Loucy (cell line): ENCODE data around the gene SUPT3H.
"Not testable (repeated sequence)": the region's sequence is repeated elsewhere in the genome, so short reads cannot be mapped to it uniquely, and the experiment has no call there.

Source experiments
- H2AFZ ChIP-seq: fragments of 200-600 bp; sonication (generic); 2 replicates; pipeline ENCODE4 v1.6.0; 2016; ENCODE audit warnings: antibody characterized with exemption, mild to moderate bottlenecking, low read length, moderate library complexity
- H3F3A ChIP-seq: fragments of 200-600 bp; 2 replicates; pipeline ENCODE4 v1.6.0; 2016; ENCODE audit warnings: antibody characterized with exemption, low read depth, mild to moderate bottlenecking
- H3K27me3 ChIP-seq: fragments of 200-600 bp; sonication (generic); 2 replicates; pipeline ENCODE4 v1.6.1; 2014; ENCODE audit warnings: low read length, mild to moderate bottlenecking; ENCODE audit not compliant: insufficient read depth, poor library complexity, severe bottlenecking
- H3K36me3 ChIP-seq: fragments of 200-600 bp; sonication (generic); 2 replicates; pipeline ENCODE4 v1.6.1; 2016; ENCODE audit warnings: low read length; ENCODE audit not compliant: insufficient read depth
- H3K4me1 ChIP-seq: fragments of 200-600 bp; sonication (generic); 2 replicates; pipeline ENCODE4 v1.5.1; 2014; ENCODE audit warnings: low read length, mild to moderate bottlenecking; ENCODE audit not compliant: insufficient read depth, poor library complexity, severe bottlenecking
- H3K4me2 ChIP-seq: fragments of 200-600 bp; sonication (generic); 2 replicates; pipeline ENCODE4 v1.6.0; 2014; ENCODE audit warnings: antibody characterized with exemption, low read length, low read depth, mild to moderate bottlenecking; ENCODE audit not compliant: poor library complexity, severe bottlenecking
- H3K4me3 ChIP-seq: fragments of 200-600 bp; sonication (generic); 2 replicates; pipeline ENCODE4 v1.5.1; 2014; ENCODE audit warnings: low read length, mild to moderate bottlenecking, mixed read lengths; ENCODE audit not compliant: poor library complexity, severe bottlenecking
- H3K79me2 ChIP-seq: fragments of 200-600 bp; sonication (generic); 2 replicates; pipeline ENCODE4 v1.6.1; 2014; ENCODE audit warnings: low read length; ENCODE audit not compliant: insufficient read depth
- H3K9ac ChIP-seq: fragments of 200-600 bp; sonication (generic); 2 replicates; pipeline ENCODE4 v1.6.0; 2014; ENCODE audit warnings: mild to moderate bottlenecking, low read depth, low read length, moderate library complexity; ENCODE audit not compliant: poor library complexity, severe bottlenecking
- H3K9me2 ChIP-seq: fragments of 200-600 bp; sonication (generic); replicated peaks from 2 replicates; pipeline ENCODE4 v1.6.1; 2016; ENCODE audit warnings: low read depth, low read length, mixed read lengths
- H3K9me3 ChIP-seq: fragments of 200-600 bp; sonication (generic); 2 replicates; pipeline ENCODE4 v1.6.1; 2014; ENCODE audit warnings: mild to moderate bottlenecking, antibody characterized with exemption, low read length, low read depth; ENCODE audit not compliant: insufficient read depth
- H4K20me1 ChIP-seq: fragments of 200-600 bp; sonication (generic); 2 replicates; pipeline ENCODE4 v1.6.0; 2014; ENCODE audit warnings: antibody characterized with exemption, low read length, mild to moderate bottlenecking; ENCODE audit not compliant: insufficient read depth, poor library complexity, severe bottlenecking
- EZH2phosphoT487 ChIP-seq: fragments of 200-600 bp; IDR thresholded peaks from 2 replicates; pipeline ENCODE4 v1.6.1; 2018; ENCODE audit warnings: antibody characterized with exemption, mild to moderate bottlenecking, moderate library complexity, borderline replicate concordance
- TF ChIP-seq, protein P1 (sequence below): fragments of 200-600 bp; sonication (generic); conservative IDR thresholded peaks from 2 replicates; pipeline ENCODE4 v1.5.1; 2014; ENCODE audit warnings: mild to moderate bottlenecking, antibody characterized with exemption, low read length

SUPT3H gene

DNA sequence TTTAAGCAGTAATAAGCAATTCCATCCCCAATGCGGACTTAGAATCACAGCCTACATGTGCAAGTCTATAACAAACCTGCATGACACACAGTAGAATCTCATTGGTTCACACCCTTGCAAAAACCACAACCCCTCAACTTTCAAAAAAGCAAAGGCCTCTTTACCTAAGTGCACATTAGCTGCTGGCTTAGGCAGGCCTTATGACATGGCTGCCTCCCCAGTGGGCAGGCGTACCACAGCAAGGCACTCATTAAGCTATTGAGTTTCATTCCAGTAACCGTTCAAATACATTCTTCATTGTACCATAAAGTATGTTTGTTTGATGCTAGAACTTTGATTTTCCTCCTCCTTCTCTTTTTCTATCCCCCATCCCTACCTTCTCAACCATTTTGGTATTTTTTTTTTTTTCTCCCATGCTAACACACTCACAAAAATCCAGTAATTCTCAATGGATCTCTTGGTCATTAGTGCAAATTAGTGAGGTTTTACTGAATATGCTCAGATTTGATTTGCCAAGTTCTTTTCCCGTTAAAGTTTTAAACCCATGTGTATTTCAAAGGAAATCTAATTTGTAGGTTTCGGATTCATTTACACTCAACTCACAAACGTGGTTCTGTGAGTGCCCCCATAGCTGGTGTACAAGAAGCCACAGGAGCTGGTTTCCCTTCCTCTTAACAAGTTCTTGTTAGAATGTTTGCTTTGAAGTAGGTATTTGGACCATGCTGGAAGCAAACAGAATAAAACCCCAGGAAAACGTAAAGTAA is 510.0 kb downstream of the SUPT3H start:
- TF ChIP-seq, protein P1, sequence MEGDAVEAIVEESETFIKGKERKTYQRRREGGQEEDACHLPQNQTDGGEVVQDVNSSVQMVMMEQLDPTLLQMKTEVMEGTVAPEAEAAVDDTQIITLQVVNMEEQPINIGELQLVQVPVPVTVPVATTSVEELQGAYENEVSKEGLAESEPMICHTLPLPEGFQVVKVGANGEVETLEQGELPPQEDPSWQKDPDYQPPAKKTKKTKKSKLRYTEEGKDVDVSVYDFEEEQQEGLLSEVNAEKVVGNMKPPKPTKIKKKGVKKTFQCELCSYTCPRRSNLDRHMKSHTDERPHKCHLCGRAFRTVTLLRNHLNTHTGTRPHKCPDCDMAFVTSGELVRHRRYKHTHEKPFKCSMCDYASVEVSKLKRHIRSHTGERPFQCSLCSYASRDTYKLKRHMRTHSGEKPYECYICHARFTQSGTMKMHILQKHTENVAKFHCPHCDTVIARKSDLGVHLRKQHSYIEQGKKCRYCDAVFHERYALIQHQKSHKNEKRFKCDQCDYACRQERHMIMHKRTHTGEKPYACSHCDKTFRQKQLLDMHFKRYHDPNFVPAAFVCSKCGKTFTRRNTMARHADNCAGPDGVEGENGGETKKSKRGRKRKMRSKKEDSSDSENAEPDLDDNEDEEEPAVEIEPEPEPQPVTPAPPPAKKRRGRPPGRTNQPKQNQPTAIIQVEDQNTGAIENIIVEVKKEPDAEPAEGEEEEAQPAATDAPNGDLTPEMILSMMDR: no peak
- no peak for TF ChIP-seq EZH2phosphoT487
- Histone ChIP-seq H3K4me3 (no peak overlapping the region), H3K9ac (no peak overlapping the region), H4K20me1 (no peaks in the 10 kb centered on the region), H3K4me2 (no peak overlapping the region), H3K9me3 (no peaks in the 10 kb centered on the region), H3K79me2 (no peaks in the 10 kb centered on the region), H3F3A (no peaks in the 10 kb centered on the region), H3K9me2 (no peaks in the 10 kb centered on the region), H3K36me3 (no peaks in the 10 kb centered on the region), H3K27me3 (no peaks in the 10 kb centered on the region), H3K4me1 (no peaks in the 10 kb centered on the region), H2AFZ (no peak overlapping the region)

DNA sequence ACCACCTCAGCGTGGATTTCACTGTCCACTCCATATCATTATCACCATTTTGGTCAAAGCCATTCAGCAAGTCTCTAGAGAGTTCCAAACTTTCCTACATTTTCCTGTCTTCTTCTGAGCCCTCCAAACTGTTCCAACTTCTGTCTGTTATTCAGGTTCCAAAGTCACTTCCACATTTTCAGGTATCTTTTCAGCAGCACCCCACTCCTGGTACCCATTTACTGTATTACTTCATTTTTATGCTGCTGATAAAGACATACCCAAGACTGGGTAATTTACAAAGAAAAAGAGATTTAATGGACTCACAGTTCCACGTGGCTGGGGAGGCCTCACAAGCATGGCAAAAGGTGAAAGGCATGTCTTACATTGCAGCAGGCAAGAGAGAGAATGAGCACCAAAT is 512.5 kb downstream of the SUPT3H start:
- not testable (repeated sequence) for H3K4me1 ChIP-seq, H3K9me3 ChIP-seq, H3K9ac ChIP-seq, H3K4me2 ChIP-seq, H3K79me2 ChIP-seq, H4K20me1 ChIP-seq, H3K27me3 ChIP-seq, H3F3A ChIP-seq, H3K9me2 ChIP-seq, H3K4me3 ChIP-seq, H2AFZ ChIP-seq, H3K36me3 ChIP-seq

DNA sequence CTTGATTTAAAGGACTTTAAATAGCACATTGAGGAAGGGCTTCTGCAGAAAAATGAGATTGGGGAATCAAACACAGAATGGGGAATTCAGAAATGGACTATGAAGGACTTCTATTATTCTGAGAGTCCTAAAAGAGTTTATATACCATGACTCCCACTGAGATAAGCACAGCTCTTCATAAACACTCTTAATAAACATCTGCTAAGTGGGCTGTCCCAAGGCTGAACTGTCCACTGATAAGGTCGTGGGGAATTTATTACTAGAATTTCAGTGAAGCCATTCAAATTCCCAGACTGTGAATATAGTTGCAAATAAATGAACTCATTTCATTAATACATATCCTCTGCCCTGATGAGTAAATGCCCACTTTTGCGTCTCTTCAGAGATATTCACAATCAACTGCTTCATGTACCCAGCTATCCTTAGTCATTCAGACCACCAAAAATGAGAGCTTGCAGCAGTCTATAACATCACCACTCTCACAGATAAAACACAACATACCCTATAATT is 517.8 kb downstream of the SUPT3H start:
- Histone ChIP-seq H3K4me2 (no peak overlapping the region), H3K4me3 (no peak overlapping the region), H3F3A (no peaks in the 10 kb centered on the region), H2AFZ (no peak overlapping the region), H3K27me3 (no peaks in the 10 kb centered on the region), H3K4me1 (peaks cover 22% of the 10 kb centered on the region), H3K79me2 (no peaks in the 10 kb centered on the region), H3K36me3 (no peaks in the 10 kb centered on the region), H3K9ac (no peak overlapping the region), H3K9me2 (no peaks in the 10 kb centered on the region), H3K9me3 (no peaks in the 10 kb centered on the region), H4K20me1 (no peaks in the 10 kb centered on the region)
- no peak for TF ChIP-seq EZH2phosphoT487
- TF ChIP-seq, protein P1: no peak

- Histone ChIP-seq H3K27me3 (no peaks in the 10 kb centered on the region), H3K9ac (no peak overlapping the region), H3K79me2 (no peaks in the 10 kb centered on the region), H3K4me2 (no peak overlapping the region), H3K36me3 (no peaks in the 10 kb centered on the region), H4K20me1 (no peaks in the 10 kb centered on the region), H3F3A (no peaks in the 10 kb centered on the region), H3K4me1 (peaks cover 26% of the 10 kb centered on the region), H3K9me2 (no peaks in the 10 kb centered on the region), H3K4me3 (no peak overlapping the region), H2AFZ (no peak overlapping the region), H3K9me3 (no peaks in the 10 kb centered on the region)
- no peak for TF ChIP-seq EZH2phosphoT487
- TF ChIP-seq, protein P1: peak; percentile 48
These were observed 518.7 kb downstream of the SUPT3H start for GRCh38 chr6:44858998-44859397.
